ENCODE results near the gene ARID2.

ARID2 gene

GRCh38 chr12:45762185-45763110, 32.9 kb downstream of the ARID2 start:
- no peak for DNase-seq

- no peak for DNase-seq
Measured at GRCh38 chr12:45763381-45763780, 33.9 kb downstream of the ARID2 start.

DNA sequence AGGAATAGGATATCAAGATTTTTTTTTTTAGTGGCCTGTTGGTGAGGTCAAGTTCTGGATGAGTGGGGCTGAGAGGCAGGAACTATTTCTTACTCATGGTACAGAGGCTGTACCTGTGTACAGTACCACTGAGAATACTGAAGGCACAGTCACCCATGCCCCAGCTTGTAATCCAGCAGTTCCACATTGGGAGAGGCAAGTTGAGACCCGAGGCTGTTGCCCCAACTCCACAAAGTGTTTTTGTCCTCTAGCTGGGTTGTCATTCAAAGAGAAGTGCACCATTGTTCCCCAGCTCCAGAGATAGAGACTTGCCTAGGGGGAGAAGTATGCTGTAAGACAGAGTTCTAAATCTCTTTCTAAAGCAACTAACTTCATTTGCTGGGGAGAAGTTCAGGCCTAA, 38.7 kb downstream of the ARID2 start:
- DNase-seq = no peak

DNA sequence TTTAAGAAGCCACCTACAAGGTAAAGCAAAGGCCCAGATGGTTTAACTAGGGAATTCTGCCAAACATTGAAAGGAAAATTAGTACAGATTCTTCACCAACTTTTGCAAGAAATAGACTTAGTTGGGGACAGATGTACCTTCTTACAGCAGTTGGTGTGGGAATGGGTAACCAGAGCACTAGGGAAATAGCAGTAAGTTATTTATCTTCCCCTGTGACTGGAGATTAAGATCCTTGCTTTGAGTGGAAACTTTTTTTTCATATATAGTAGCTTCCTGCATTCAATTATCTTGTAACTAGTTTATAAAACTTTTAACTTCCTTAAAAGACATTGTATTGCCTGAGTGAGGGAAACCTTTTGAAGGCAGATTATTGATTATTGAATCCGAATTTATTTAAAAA, 44.2 kb downstream of the ARID2 start:
- DNase-seq = no peak

GRCh38 chr12:45774508-45775162, 45.1 kb downstream of the ARID2 start:
- no peak for DNase-seq

- DNase-seq = no peak
Measured at GRCh38 chr12:45775465-45775864, 46.0 kb downstream of the ARID2 start.

DNA sequence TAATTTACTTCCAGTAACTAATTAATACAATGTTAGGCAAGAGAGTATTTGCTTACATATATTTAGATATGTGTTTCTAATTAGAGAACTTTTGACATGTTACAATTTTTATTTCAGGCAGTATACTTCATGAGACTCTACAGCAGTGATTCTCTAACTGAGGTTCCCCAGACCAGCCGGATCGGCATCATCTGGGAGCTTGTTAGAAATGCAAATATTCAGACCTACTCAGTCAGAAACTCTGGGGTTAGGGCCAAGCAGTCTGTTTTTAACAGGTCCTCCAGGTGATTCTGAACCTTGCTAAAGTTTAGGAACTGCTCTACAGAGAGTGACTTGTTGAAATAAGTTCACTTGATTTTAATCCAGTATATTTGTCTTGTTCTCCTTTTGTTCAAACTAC, 46.5 kb downstream of the ARID2 start:
- DNase-seq = no peak

- no peak for DNase-seq
Measured at GRCh38 chr12:45779936-45780335, 50.4 kb downstream of the ARID2 start.

DNA sequence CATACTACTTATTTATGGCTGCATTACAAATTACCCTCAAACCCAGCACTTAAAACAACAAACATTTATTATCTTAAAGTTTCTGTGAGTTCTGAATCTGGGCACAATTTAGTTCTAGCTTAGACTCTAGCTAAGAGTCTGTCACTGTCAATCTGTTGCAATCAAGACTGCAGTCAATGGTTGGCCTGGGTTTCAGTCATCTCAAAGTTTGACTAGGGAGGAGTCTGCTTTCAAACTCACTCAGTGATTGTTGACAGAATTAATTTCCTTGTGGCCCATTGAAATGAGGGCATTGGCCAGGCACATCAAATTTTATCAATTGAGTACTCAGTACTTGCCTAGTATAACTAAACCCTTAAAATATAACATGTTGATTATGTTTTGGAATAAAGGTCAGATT, 51.6 kb downstream of the ARID2 start:
- DNase-seq = no peak

DNA sequence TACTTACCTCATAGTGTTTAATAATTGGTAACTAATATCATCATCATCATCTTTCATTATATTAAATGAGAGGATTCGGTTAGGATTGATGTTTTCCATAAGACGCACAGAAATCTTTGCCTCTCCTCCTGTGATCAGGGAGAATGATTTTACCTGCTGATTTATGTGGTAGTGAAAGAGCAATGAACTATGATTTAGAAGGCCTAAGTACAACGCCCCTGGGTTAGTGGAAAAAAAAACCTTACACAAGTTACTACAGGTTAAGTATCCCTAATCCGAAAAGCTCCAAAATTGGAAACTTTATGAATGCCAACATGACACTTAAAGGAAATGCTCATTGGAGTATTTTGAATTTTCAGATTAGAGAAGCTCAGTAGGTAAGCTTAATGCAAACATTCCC, 55.8 kb downstream of the ARID2 start:
- DNase-seq = no peak

DNA sequence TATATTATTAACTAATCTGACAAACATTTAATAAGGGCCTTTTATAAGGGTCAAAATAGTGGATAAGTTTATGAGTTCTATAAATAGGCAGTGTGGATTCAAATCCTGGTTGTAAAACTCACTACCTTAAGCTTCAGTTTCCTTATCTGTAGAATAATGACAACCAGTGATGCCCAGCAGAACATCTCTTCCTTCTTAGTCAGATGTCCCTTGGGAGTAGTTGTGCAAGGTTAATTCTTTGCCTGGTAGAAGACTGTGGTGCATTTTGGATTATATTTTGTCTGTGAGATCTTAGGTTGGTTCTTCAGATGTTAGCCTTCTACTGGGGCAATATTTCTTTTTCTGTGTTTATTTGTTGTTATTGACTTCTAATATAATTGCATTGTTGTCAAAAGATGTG, 59.5 kb downstream of the ARID2 start:
- no peak for DNase-seq

GRCh38 chr12:45794422-45794821, 64.9 kb downstream of the ARID2 start:
- no peak for DNase-seq

- DNase-seq = no peak
Measured at GRCh38 chr12:45801625-45802024, 72.1 kb downstream of the ARID2 start.

DNA sequence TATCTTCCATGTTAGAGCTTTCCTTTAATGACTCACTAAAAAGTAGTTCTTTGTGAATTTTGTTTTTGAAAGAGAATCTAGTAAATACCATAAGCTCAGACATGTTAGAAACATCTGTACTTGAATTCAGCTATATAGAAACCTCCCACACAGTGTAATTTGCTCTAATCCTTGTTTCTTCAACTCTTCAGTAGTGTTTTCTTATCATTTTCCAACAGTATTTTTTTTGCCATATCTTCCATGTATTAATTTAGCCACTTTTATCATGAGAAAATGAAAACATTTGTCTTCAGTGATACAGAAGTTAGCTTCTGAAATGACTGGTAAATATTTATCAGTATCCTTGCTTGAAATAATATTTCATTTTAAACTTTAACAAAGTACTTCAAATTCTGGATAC, 73.6 kb downstream of the ARID2 start:
- no peak for DNase-seq

DNA sequence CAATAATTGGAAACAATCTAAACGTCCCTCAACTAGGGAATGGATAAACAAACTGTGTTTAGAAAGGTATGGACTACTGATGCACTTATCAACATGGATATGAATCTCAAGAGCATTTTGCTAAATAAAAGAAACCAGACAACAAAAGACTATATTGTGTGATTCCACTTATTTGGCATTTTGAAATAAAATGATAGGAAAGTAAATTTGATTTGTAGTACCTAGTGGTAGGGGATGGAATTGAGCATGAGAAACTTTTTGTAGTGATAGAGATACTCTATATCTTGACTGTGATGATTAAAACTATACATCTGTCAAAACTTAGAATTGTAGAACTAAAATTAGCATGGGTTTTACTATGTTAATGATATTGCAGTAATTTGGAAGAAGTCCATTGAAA, 87.1 kb downstream of the ARID2 start:
- no peak for DNase-seq

DNA sequence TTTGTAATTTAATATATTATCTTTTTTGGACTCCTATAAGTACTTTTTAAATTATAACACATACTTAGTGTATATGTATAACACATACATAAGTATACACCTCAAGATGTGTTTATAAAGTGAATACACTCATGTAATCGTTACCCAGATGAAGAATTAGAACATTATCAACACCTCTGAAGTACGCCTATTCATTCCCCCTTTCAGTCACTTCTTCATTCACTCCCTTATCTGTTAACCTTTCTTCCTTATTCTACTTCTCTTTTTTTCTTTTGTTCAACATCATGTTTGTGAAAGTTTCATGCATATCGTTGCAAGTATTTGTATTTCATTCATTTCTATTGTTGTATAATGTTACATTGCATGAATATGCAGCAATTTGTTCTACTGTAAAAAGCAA, 98.5 kb downstream of the ARID2 start:
- no peak for DNase-seq

GRCh38 chr12:45828402-45828801, 98.9 kb downstream of the ARID2 start:
- no peak for DNase-seq

DNA sequence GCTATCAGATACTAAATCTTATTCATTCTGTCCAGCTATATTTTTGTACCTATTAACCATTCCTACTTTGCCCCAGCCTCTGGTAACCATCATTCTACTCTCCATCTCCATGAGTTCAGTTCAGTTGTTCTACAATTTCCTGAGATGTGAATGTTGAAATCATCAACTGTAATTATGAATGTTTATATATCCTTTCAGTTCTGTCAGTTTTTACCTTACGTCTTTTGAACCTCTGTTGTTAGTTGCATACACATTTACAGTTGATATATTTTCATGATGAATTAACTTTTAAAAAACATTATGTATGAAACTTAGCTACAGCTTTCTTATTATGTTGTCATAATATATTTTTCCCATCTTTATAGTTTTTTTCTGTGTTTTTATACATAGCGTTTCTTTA, 102.1 kb downstream of the ARID2 start:
- no peak for DNase-seq

- DNase-seq = no peak
Measured at GRCh38 chr12:45833401-45833800, 103.9 kb downstream of the ARID2 start.

DNA sequence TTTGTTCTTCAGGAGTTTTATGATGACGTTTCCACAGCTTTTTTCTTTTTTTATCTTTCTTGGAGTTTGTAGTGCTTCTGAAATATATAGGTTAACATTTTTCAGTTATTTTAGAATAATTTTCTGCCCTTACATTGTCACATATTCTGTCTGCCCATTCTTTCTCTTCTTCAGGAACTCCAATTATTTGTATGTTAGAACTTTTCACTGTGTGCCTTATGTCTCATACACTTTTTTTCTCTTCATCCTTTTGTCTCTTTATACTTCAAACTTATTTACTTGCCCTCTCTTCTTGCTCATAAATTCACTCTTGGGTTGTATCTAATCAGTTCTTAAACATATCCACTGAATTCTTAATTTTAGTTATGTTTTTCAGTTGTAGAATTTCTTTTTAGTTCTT, 105.3 kb downstream of the ARID2 start:
- no peak for DNase-seq

DNA sequence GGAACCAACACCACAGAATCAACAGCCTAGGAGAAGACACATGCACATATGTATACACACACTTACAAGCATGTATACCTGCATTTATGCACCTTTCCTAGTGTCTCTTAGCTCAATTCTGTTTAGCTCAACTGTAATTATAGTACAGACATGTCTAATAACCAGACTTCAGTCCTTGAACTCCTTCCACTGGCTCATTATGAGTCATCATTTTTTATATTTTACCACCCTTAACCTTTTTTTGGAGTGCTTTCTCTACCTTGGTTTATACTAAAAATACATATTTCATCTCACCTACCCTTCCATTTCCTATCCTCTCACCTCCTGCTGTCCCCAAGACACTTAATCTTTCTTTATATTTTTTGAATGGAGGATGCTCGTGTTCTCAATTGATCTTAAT, 110.4 kb downstream of the ARID2 start:
- DNase-seq = no peak

DNA sequence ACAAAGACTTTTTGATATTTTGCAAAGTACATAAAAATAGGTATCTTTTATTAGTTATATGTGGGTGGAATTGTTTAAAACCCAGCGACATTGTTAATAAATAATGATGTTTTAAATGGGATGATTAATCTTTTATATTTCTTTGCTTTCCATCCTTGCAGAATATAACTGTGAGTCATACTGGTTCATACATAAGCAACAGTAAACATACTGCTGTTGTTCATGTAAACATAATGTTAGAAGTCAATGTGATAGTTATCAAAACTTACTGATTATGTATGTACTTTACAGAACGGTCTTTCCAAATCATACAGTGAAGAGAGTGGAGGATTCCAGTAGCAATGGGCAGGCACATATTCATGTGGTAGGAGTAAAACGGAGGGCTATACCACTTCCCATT, 119.8 kb downstream of the ARID2 start:
- no peak for DNase-seq

DNA sequence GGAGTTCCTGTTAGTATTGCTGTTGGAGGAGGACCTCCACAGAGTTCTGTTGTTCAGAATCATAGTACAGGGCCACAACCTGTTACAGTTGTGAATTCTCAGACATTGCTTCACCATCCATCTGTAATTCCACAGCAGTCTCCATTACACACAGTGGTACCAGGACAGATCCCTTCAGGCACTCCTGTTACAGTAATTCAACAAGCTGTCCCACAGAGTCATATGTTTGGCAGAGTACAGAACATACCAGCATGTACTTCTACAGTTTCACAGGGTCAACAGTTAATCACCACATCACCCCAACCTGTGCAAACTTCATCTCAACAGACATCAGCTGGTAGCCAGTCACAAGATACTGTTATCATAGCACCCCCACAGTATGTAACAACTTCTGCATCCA, 120.8 kb downstream of the ARID2 start:
- no peak for DNase-seq

GRCh38 chr12:45852508-45852907, 123.0 kb downstream of the ARID2 start:
- no peak for DNase-seq

DNA sequence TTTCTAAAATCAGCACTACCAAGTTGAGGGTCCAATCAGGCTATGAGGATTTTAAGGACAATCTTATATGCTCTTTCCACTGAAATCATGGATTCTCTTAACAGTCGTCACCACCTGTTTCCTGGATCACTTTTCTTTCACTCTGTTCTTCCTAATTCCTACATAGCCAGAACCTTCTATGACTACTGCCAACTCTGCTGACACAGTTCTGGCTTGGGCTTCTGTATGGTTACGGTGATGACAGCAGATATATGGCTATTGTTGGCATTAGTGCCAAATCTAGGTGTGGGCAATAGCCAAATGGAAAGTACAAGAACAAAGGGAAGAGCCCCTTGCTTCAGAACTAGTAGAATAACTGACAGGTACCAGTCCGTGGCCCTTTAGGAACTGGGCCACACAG, 124.0 kb downstream of the ARID2 start:
- DNase-seq = no peak
